Stimulated activated naive CD8-positive, alpha-beta T cell treated with anti-CD3 and anti-CD28 coated beads, Interleukin-15, Interleukin-2, amounts not matched to agents 100 U/mL and 50 U/mL, for 24 hours (primary cell): Measurements from ENCODE around the gene MYO15B.

Experiments
- ATAC-seq: fragments of 150-1000 bp; cut with Tn5 transposase; one replicate; pipeline ENCODE4 v1.10.0; 2021
- DNase-seq: peaks from one replicate; pipeline ENCODE4 v3.0.0; 2021

Gene MYO15B

DNA sequence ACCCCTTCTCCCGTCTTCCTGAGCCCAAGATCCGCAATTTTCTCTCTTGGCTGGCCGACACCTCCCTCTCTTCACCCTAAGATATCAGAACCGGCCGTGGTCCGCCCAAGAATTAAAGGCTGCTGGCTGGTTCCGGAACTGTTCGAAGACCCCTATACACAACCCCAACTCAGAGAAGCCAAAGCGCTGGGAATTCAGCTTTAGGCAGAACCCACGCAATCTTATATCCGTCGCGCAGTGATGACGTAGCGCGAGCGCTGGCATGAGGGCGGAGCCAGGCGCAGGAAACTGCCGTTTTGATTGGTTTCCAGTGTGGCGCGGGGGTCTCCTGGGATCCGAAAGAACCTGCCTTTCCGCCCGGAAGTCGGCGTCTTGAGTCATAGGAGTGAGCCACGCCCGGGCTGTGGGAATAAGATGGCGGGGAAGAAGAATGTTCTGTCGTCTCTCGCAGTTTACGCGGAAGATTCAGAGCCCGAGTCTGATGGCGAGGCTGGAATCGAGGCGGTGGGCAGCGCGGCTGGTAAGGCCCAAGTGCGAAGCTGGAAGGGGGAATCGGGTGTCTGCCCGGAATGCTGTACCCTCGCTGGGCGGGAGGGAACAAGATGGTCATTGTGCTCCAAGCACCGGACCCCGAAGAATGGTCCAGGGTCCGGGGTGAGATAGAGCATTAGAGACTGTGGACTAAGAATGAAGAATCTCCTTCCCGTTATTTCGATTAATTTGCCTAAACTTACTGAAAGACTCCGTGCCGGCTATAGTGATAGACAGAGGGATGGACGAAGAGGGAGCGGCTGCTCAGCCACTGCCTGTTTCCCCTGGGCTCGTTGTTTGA, 79.6 kb downstream of the MYO15B start, which contains the start of the genes RECQL5 and SAP30BP:
TSS of gene RECQL5 (minus strand) at position 196 of the 832 bp plus-strand sequence. CDS start 597 bp downstream, outside the sequence.
TSS of gene SAP30BP (plus strand) at position 380 of the 832 bp plus-strand sequence. CDS start at position 415, 35 bp downstream.
- ATAC-seq (peak; percentile 99), DNase-seq (peak; percentile 99)

DNA sequence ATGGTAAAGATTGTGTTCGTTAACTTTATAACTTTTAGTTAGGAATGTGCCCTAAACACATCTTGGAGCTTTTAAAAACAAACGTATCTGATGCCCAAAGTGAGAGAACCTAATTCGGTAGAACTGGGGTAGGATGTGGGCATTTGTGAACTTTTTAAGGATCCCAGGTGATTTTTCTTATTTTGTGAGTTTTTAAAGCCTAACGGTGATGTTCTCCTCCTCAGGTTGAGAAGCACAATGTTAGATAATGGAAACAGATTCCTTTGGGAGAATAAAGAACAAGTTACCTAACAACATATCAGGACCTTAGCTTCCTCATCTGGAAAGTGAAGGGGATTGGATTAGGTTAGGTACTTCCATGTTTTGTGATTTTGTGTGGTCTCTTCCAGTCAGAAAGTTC, 80.2 kb downstream of the MYO15B start:
- DNase-seq: no peak
- ATAC-seq: no peak

DNA sequence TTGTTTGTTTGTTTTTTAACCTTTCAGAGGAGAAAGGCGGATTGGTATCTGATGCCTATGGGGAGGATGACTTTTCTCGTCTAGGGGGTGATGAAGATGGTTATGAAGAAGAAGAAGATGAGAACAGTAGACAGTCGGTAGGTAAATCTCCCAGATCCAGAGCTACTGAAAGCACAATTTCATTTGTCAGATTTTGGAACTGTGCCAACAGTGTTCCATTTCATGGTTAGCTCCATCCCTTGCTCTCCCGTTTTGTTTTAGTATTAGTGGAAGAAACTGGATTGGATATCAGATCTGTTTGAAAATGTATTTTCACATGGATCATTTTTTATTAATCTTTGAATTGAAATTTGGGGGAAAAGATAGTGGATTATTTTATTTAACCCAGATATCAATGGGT, 80.9 kb downstream of the MYO15B start:
- DNase-seq (no peak), ATAC-seq (no peak)

DNA sequence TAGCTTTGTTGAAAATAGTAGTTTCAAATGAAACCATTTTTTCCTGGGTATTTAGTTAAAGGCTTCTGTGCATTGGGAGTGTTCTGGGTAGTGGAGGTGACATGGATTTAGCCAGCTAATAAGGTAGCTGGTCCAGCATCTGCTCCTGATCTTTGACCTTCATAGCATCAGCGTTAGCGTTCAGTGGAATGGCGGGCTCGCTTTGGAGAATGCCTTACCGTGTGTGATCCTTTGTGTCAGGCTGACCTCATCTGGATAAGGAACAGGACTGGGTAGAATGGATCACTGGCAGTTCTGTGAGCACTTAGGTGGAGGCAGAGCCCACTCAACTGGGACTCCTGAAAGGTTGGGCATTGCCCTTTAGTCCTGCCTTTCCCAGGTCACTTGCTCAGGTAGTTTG, 83.3 kb downstream of the MYO15B start:
- ATAC-seq (no peak), DNase-seq (no peak)

DNA sequence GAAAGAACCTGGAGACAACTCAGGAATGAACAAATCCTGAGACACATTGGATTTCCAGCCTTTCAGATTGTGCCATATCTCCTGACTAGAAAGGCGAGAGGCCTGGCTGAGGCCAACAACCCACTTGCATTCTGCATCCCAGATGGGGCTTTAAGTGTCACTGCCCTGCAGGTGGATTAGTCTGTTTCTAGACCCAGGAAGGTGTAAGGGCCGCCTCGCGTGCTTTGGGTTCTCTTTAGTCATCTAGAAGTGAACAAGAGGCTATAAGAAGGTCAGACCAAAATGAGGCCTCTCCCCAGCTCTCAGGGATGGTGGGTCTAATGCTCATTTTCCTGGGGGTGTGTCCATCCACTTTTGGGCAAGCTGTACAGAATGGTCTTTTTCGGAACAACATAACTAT, 84.4 kb downstream of the MYO15B start:
- DNase-seq (no peak), ATAC-seq (no peak)

DNA sequence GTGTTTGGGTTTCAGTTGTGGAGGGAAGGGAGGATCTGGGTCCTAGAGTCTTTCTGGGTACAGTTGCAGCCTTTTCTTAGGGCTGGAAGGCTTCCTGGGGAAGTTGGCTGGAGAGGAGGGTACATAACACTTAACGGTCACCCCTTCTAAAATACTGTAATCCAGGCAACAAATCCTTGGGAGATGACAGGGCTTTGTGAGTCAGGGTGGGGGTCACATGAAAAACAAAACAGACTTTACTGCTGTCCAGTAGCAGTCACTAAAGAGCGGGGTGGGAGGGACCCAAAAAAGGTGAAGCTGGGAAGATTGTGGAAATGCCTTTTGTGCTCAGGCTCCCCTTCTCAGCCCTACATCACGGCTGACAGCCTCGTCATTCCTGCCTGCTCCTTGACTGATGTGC, 85.9 kb downstream of the MYO15B start:
- DNase-seq (no peak), ATAC-seq (no peak)
